Measurements from ENCODE around the gene BRI3. TPM values are rescaled to one million over a fixed set of nuclear protein-coding genes. Genes with fewer than 3 reads are reported as not detected.

Gene BRI3
- total and polyA plus RNA-seq, 10 of the 15 experiments (the other 5 are each of a cell fraction or from before 2014, with no cell fraction given) = 4.5 to 56.3 (median 21.5) TPM

- CTCF ChIA-PET = no interaction called here
- intact Hi-C loops (cut with micrococcal nuclease; ENCODE audit: unreplicated experiment) = no loop called here
Measured at GRCh38 chr7:98276241-98276761, 5.2 kb upstream of the BRI3 start.

More at GRCh38 chr7:98276241-98276761, 5.2 kb upstream of the BRI3 start:
- H3K9ac ChIP-seq (ENCODE audit: control insufficient read depth, insufficient read depth, low read length) = no peak overlapping the region
- no peak overlapping the region for H3K4me3 ChIP-seq
- ChIA-PET RAD21 (ENCODE audit: unreplicated experiment) (no interaction called here), POLR2A (no interaction called here), SMC1A (ENCODE audit: uncharacterized antibody, unreplicated experiment) (no interaction called here)
- no peaks in the 10 kb centered on the region for H3K79me2 ChIP-seq (ENCODE audit: control insufficient read depth, insufficient read depth, low read length)
- no peaks in the 10 kb centered on the region; the same call in 1 of the 2 replicates for H4K20me1 ChIP-seq (ENCODE audit: control insufficient read depth, insufficient read depth)
- 76% methylated on average over 5 of the region's 5 CpGs for WGBS (ENCODE audit: insufficient coverage, insufficient replicate concordance, low lambda C conversion rate, missing lambda C conversion rate)
- TF ChIP-seq CBFB (IDR thresholded peaks at IDR 0.05; ENCODE audit: low read depth) (no peak), RAD21 (IDR thresholded peaks at IDR 0.05; ENCODE audit: insufficient read depth, low read depth, low read length) (no peak), ZNF687 (IDR thresholded peaks at IDR 0.05) (no peak)
- 0 out of 2 replicates have a peak, but pooled peaks cover 2% of the 10 kb centered on the region for H3K4me1 ChIP-seq (ENCODE audit: control insufficient read depth, insufficient read depth, low read length)
- no peaks in the 10 kb centered on the region for H3K9me3 ChIP-seq (replicated peaks; ENCODE audit: control insufficient read depth, insufficient read depth, low read length)
- H3K27me3 ChIP-seq (replicated peaks in 1 of 2; ENCODE audit: control insufficient read depth in 2 of 2, insufficient read depth in 2 of 2, low read length in 1 of 2) = no peaks in the 10 kb centered on the region
- no peak overlapping the region for H3K4me2 ChIP-seq (ENCODE audit: control insufficient read depth, insufficient read depth)
- DNase-seq (ENCODE audit: low read depth, low spot score) = no peak
- no peak for FAIRE-seq
- no peak overlapping the region for H3K27ac ChIP-seq (ENCODE audit: control insufficient read depth, insufficient read depth)
- BruUV-seq (replicated peaks) = no TSS peak
- H3K36me3 ChIP-seq (ENCODE audit: control insufficient read depth in 2 of 2, insufficient read depth in 2 of 2, low read length in 1 of 2) = no peaks in the 10 kb centered on the region
- no peak for ATAC-seq
- in situ Hi-C loops (cut with MboI) = no loop called here
- no peak overlapping the region for H2AFZ ChIP-seq (ENCODE audit: control insufficient read depth, low read depth, low read length)

All from GM12878 (cell line).